Mucosa of descending colon (tissue), 3 donors: ENCODE data around the gene OR1Q1. TPM values are rescaled to one million over a fixed set of nuclear protein-coding genes. Genes with fewer than 3 reads are reported as not detected.

ENCODE experiments used
- ATAC-seq: fragments of 200-7000 bp; cut with Tn5 transposase; one replicate; pipeline ENCODE4 v1.9.1; 2020; ENCODE audit warnings: mild to moderate bottlenecking, moderate library complexity
- DNase-seq, 3 donors: peaks; one replicate each; pipeline ENCODE4 v3.0.0-alpha.2; 2020
- H3K36me3 ChIP-seq: fragments of 200-600 bp; one replicate; pipeline ENCODE4 v1.8.0; 2021; ENCODE audit warnings: low read depth, mild to moderate bottlenecking
- H3K4me1 ChIP-seq: fragments of 200-600 bp; one replicate; pipeline ENCODE4 v1.8.0; 2021; ENCODE audit warnings: low read depth, mild to moderate bottlenecking
- H3K4me3 ChIP-seq: fragments of 200-600 bp; one replicate; pipeline ENCODE4 v1.8.0; 2021; ENCODE audit warnings: mild to moderate bottlenecking
- H3K9me3 ChIP-seq: fragments of 200-600 bp; one replicate; pipeline ENCODE4 v1.8.0; 2021; ENCODE audit warnings: mild to moderate bottlenecking
- CTCF ChIP-seq: fragments of 200-600 bp; IDR thresholded peaks from one replicate; pipeline ENCODE4 v1.8.0; 2022; ENCODE audit warnings: antibody characterized with exemption, mild to moderate bottlenecking
- intact Hi-C, 2 donors: fragments of 100-400 bp; cut with DNase I in 1 of 2; cut with micrococcal nuclease in 1 of 2; formaldehyde crosslinking; loops; one replicate each; pipeline versions ENCODE4 v1.11.0 to v1.11.1; 2022; cut with DNase I, micrococcal nuclease
- total RNA-seq, 3 donors: library from RNA; stranded (reverse); fragmentation: NEBNext Ultra II Directional in 2 of 3; extraction: Animal tissue kit (Norgen Biotek cat#: 25700) in 2 of 3; gene quantifications; one replicate each; pipeline versions ENCODE4 v1.2.1 to v1.2.4, GENCODE V29; 2021 to 2023
- donor health status: DM: no; HTN: no; CAD: no; lungs with moderate emphysema.
- donor health status: DM: no; HTN: no; CAD: no.
- donor health status: DM: no; HTN: yes; CAD: no.

Gene OR1Q1
- total RNA-seq, 3 donors from 2014 or later, result not detected

DNA sequence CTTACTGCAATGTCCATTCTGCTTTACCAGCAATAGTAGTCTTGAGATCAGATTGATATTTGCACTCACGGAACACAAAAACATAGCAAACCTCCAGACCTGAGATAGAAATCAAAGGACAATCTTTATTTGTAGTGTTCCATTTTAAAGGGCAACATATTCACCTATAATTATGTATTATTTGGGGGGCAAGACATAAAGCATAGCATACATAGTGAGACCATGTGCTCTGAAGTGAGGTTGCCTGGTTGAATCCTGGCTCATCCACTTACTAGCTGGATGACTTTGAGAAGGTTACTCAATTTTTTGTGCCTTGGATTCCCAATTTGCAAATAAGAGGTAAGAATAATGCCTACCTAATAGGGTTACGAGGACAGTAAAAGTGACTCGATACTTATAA is 43.0 kb downstream of the OR1Q1 start, which contains the start of gene OR1B1:
OR1B1 (minus strand) TSS at position 101 of the 400 bp plus-strand sequence.
- no peak within 1 kb of the TSS for H3K4me3 ChIP-seq
- H3K4me1 ChIP-seq, result no peaks in the 10 kb centered on the region
- H3K9me3 ChIP-seq, result no peaks in the 10 kb centered on the region
- DNase-seq (no peak), ATAC-seq (no peak)
- TF ChIP-seq CTCF, result no peak
- H3K36me3 ChIP-seq, result no peaks in the 10 kb centered on the region
- intact Hi-C loops, result no loop called here

GRCh38 chr9:122661416-122661815 is 46.9 kb downstream of the OR1Q1 start, which contains the start of gene OR1L1:
Gene OR1L1, plus strand, starts transcription at chr9:122661716. Its CDS starts 0 bp downstream, at chr9:122661716.
- TF ChIP-seq CTCF, result no peak
- H3K4me1 ChIP-seq, result no peaks in the 10 kb centered on the region
- no peaks in the 10 kb centered on the region for H3K36me3 ChIP-seq
- intact Hi-C loops, result no loop called here
- ATAC-seq (no peak), DNase-seq (no peak)
- H3K4me3 ChIP-seq, result no peak within 1 kb of the TSS
- no peaks in the 10 kb centered on the region for H3K9me3 ChIP-seq

Other genes with a start within 250 kb of the OR1Q1 start
- gene PTGS1, start 243.7 kb upstream of the OR1Q1 start, total RNA-seq, result 100 to 1,000 TPM in 1 of 3 donors, 10 to 100 TPM in 1, 1 to 10 TPM in 1; 8.8 to 192 (median 15.3) TPM
- not detected for gene OR1J1, start 136.8 kb upstream of the OR1Q1 start, total RNA-seq
- gene OR1J2, start 103.9 kb upstream of the OR1Q1 start, total RNA-seq, result not detected
- gene OR1J4, start 95.6 kb upstream of the OR1Q1 start, total RNA-seq, result not detected
- gene OR1N1, start 87.4 kb upstream of the OR1Q1 start, total RNA-seq, result not detected
- not detected for gene OR1N2, start 61.6 kb upstream of the OR1Q1 start, total RNA-seq
- under 1 TPM in 1 of 3 donors, not detected in 2; 0.19 TPM for gene OR1L8, start 31.4 kb upstream of the OR1Q1 start, total RNA-seq
- not detected for gene OR1B1, start 42.9 kb downstream of the OR1Q1 start, total RNA-seq
- not detected for gene OR1L1, start 47.0 kb downstream of the OR1Q1 start, total RNA-seq
- not detected for gene OR1L3, start 60.4 kb downstream of the OR1Q1 start, total RNA-seq
- not detected for gene OR1L4, start 109.3 kb downstream of the OR1Q1 start, total RNA-seq
- gene OR1L6, start 127.6 kb downstream of the OR1Q1 start, total RNA-seq, result not detected
- gene OR5C1, start 174.2 kb downstream of the OR1Q1 start, total RNA-seq, result not detected
- not detected for gene OR1K1, start 185.4 kb downstream of the OR1Q1 start, total RNA-seq
- gene PDCL, start 213.8 kb downstream of the OR1Q1 start, total RNA-seq, result 10 to 100 TPM; 15.0 to 18.4 (median 17.4) TPM